ENCODE measurements around the gene ZC3H11A. TPM values are rescaled to one million over a fixed set of nuclear protein-coding genes. Genes with fewer than 3 reads are reported as not detected.

Gene ZC3H11A
- total and polyA plus RNA-seq, 2 of the 13 experiments (the other 11 are each of a cell fraction or from before 2014, with no cell fraction given), result 56.9 to 59.7 TPM

DNA sequence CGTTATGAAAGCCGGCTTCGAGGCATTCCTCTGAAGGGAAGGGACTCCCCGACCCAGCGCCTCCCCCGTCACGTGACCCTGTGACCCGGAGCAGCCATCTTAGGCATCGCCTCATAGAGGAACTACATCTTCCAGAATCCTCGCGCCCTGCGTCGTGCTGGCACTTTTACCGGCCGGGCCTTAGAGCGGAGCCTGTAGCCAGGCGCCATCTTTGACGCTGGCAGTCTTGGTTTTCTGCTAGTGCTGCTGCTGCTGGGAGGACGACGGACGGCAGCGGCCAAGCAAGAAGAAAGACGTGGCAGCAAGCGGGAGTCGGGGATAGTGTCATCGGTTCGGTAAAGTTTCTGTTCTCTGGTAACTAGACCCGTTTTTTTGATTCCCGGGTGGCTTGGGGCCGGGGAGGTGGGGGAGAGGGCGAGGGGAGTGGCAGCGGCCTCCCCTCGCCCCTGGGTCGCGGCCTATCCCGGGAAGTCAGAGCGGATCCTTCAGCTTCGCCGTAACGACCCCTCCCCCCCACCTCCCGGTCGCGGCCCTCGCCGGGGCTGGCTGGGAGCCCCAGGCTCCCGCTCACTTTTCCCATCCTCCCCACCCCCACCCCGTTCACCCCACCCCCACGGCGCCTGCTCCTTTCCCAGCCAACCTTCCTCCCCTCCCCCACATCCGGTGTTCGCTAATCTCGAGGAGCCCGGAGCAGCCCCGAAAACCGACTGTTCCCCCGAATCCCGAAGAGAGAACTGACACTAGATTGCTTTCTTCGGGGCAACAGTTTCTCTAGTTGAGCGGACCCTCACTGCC, at the start of gene ZC3H11A, which contains the start of gene ZBED6 (continued):
- peak; percentile 94 for TF ChIP-seq ZHX2 (IDR thresholded peaks at IDR 0.05; ENCODE audit: low read depth)
- TF ChIP-seq ZHX2 (CRISPR knock-in tag; IDR thresholded peaks at IDR 0.05; ENCODE audit: borderline replicate concordance), result peak; percentile 48; the same call in 1 of the 2 replicates
- TF ChIP-seq IRX3 (CRISPR knock-in tag; IDR thresholded peaks at IDR 0.05; ENCODE audit: borderline replicate concordance, low read depth), result no peak
- peak; percentile 65 for TF ChIP-seq PHF20 (CRISPR knock-in tag; IDR thresholded peaks at IDR 0.05)
- no peak for TF ChIP-seq ZFP82 (CRISPR knock-in tag; IDR thresholded peaks at IDR 0.05; ENCODE audit: borderline replicate concordance)
- no peak for TF ChIP-seq HNRNPL (IDR thresholded peaks at IDR 0.05; ENCODE audit: low read depth, low read length)
- no peak for TF ChIP-seq MAZ (IDR thresholded peaks at IDR 0.05; ENCODE audit: borderline replicate concordance, low read depth, low read length)
- TF ChIP-seq MAZ (CRISPR knock-in tag; IDR thresholded peaks at IDR 0.05; ENCODE audit: low read depth), result peak; percentile 32; the same call in 1 of the 2 replicates
- TF ChIP-seq, protein P1, sequence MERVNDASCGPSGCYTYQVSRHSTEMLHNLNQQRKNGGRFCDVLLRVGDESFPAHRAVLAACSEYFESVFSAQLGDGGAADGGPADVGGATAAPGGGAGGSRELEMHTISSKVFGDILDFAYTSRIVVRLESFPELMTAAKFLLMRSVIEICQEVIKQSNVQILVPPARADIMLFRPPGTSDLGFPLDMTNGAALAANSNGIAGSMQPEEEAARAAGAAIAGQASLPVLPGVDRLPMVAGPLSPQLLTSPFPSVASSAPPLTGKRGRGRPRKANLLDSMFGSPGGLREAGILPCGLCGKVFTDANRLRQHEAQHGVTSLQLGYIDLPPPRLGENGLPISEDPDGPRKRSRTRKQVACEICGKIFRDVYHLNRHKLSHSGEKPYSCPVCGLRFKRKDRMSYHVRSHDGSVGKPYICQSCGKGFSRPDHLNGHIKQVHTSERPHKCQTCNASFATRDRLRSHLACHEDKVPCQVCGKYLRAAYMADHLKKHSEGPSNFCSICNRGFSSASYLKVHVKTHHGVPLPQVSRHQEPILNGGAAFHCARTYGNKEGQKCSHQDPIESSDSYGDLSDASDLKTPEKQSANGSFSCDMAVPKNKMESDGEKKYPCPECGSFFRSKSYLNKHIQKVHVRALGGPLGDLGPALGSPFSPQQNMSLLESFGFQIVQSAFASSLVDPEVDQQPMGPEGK (CRISPR knock-in tag; IDR thresholded peaks at IDR 0.05), result peak; percentile 50; the same call in 1 of the 2 replicates
- no peak for TF ChIP-seq SSRP1 (CRISPR knock-in tag; IDR thresholded peaks at IDR 0.05)
- no peak for TF ChIP-seq ZNF33A (CRISPR knock-in tag; IDR thresholded peaks at IDR 0.05; ENCODE audit: borderline replicate concordance)
- no peak for TF ChIP-seq ZFP36 (IDR thresholded peaks at IDR 0.05; ENCODE audit: borderline replicate concordance, low read depth, low read length, partially characterized antibody)
- TF ChIP-seq, protein P2, sequence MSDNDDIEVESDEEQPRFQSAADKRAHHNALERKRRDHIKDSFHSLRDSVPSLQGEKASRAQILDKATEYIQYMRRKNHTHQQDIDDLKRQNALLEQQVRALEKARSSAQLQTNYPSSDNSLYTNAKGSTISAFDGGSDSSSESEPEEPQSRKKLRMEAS (IDR thresholded peaks at IDR 0.05), result peak; percentile 82
- TF ChIP-seq GZF1 (CRISPR knock-in tag; IDR thresholded peaks at IDR 0.05), result peak; percentile 37; the same call in 1 of the 2 replicates
- TF ChIP-seq SMAD3 (CRISPR knock-in tag; IDR thresholded peaks at IDR 0.05), result peak; percentile 71; the same call in 1 of the 2 replicates
- TF ChIP-seq ZNF256 (CRISPR knock-in tag; conservative IDR thresholded peaks at IDR 0.05), result no peak
- TF ChIP-seq, protein P3, sequence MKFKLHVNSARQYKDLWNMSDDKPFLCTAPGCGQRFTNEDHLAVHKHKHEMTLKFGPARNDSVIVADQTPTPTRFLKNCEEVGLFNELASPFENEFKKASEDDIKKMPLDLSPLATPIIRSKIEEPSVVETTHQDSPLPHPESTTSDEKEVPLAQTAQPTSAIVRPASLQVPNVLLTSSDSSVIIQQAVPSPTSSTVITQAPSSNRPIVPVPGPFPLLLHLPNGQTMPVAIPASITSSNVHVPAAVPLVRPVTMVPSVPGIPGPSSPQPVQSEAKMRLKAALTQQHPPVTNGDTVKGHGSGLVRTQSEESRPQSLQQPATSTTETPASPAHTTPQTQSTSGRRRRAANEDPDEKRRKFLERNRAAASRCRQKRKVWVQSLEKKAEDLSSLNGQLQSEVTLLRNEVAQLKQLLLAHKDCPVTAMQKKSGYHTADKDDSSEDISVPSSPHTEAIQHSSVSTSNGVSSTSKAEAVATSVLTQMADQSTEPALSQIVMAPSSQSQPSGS (CRISPR knock-in tag; IDR thresholded peaks at IDR 0.05), result peak; percentile 77
- no peak for TF ChIP-seq ZNF781 (CRISPR knock-in tag; IDR thresholded peaks at IDR 0.05; ENCODE audit: borderline replicate concordance, not compliant biosample characterization)
- peak; percentile 51 for TF ChIP-seq TEAD3 (CRISPR knock-in tag; optimal IDR thresholded peaks at IDR 0.05; ENCODE audit: borderline replicate concordance)
- no peak for TF ChIP-seq WIZ (CRISPR knock-in tag; IDR thresholded peaks at IDR 0.05)
- TF ChIP-seq IKZF1 (IDR thresholded peaks at IDR 0.05), result no peak
